OCI-LY7 (cell line): ENCODE data around the gene KLK12. TPM values are rescaled to one million over a fixed set of nuclear protein-coding genes. Genes with fewer than 3 reads are reported as not detected.

Experiments
- BruUV-seq: library from RNA; stranded (reverse); fragments of 400-500 nt; replicated peaks from 2 replicates; lab custom pipeline; 2021; lab: Mats Ljungman, UMichigan
- CTCF ChIA-PET: fragments of 300-600 bp; sonication (Branson Sonifier 250); formaldehyde crosslinking; loops from one replicate; lab custom pipeline; 2022; ENCODE audit warnings: antibody characterized with exemption; ENCODE audit not compliant: unreplicated experiment; lab: Charles Lee
- POLR2A ChIA-PET: fragments of 300-600 bp; sonication (Branson Sonifier 250); formaldehyde crosslinking; loops from one replicate; lab custom pipeline; 2022; ENCODE audit warnings: antibody characterized with exemption; lab: Charles Lee
- DNase-seq: peaks from one replicate; pipeline ENCODE4 v3.0.0-alpha.2; 2015; ENCODE audit warnings: low spot score
- H2AFZ ChIP-seq: fragments of 200-600 bp; sonication (generic), shearing (Covaris generic); 2 replicates; pipeline ENCODE4 v1.6.1; 2014; ENCODE audit warnings: mild to moderate bottlenecking, antibody characterized with exemption, low read length, moderate library complexity
- H3K27ac ChIP-seq: fragments of 200-600 bp; sonication (generic); 2 replicates; pipeline ENCODE4 v1.5.1; 2014; ENCODE audit warnings: mixed run types, low read depth, mild to moderate bottlenecking, moderate library complexity, low read length, inconsistent platforms; ENCODE audit not compliant: poor library complexity, severe bottlenecking
- H3K36me3 ChIP-seq: fragments of 200-600 bp; sonication (generic); 2 replicates; pipeline ENCODE4 v1.6.1; 2014; ENCODE audit warnings: mild to moderate bottlenecking, antibody characterized with exemption, low read length, moderate library complexity, mixed read lengths; ENCODE audit not compliant: insufficient read depth
- H3K4me1 ChIP-seq: fragments of 200-600 bp; sonication (generic); 2 replicates; pipeline ENCODE4 v1.5.1; 2014; ENCODE audit warnings: mild to moderate bottlenecking, low read length; ENCODE audit not compliant: insufficient read depth, poor library complexity, severe bottlenecking
- H3K4me2 ChIP-seq: fragments of 200-600 bp; sonication (generic); 2 replicates; pipeline ENCODE4 v1.6.1; 2014; ENCODE audit warnings: mild to moderate bottlenecking, low read length
- H3K4me3 ChIP-seq: fragments of 200-600 bp; sonication (generic); 2 replicates; pipeline ENCODE4 v1.5.1; 2014; ENCODE audit warnings: mild to moderate bottlenecking, low read depth, low read length; ENCODE audit not compliant: poor library complexity, severe bottlenecking
- H3K79me2 ChIP-seq: fragments of 200-600 bp; sonication (generic); 2 replicates; pipeline ENCODE4 v1.6.1; 2016; ENCODE audit warnings: low read depth, mild to moderate bottlenecking, low read length, moderate library complexity, mixed read lengths; ENCODE audit not compliant: insufficient read depth
- H3K9me2 ChIP-seq: fragments of 200-600 bp; sonication (generic); 2 replicates; pipeline ENCODE4 v1.6.1; 2016; ENCODE audit warnings: mild to moderate bottlenecking, low read length, mixed read lengths; ENCODE audit not compliant: insufficient read depth
- H3K9me3 ChIP-seq: fragments of 200-600 bp; sonication (generic); 2 replicates; pipeline ENCODE4 v1.6.1; 2014; ENCODE audit warnings: mild to moderate bottlenecking, mixed run types, low read length, mixed read lengths
- H4K20me1 ChIP-seq: fragments of 200-600 bp; sonication (generic); 2 replicates; pipeline ENCODE4 v1.6.1; 2014; ENCODE audit warnings: mild to moderate bottlenecking, antibody characterized with exemption, low read length, moderate library complexity, mixed read lengths; ENCODE audit not compliant: insufficient read depth
- EZH2phosphoT487 ChIP-seq: fragments of 200-600 bp; sonication (generic); IDR thresholded peaks from 2 replicates; pipeline ENCODE4 v1.6.1; 2018; ENCODE audit warnings: low read depth, borderline replicate concordance, mild to moderate bottlenecking, mixed run types, antibody characterized with exemption, low read length, moderate library complexity, mixed read lengths
- intact Hi-C: fragments of 100-400 bp; cut with micrococcal nuclease; formaldehyde crosslinking; loops from one replicate; pipeline ENCODE4 v1.10.0; 2022; ENCODE audit not compliant: unreplicated experiment
- total RNA-seq, 2 experiments: library from RNA; depleted of rRNA in 1 of 2; stranded (reverse); fragments of >200 nt in 1 of 2; shearing (Covaris generic) in 1 of 2; gene quantifications; 2 replicates each; pipeline ENCODE4 v1.2.3, GENCODE V29; 2014 to 2022
- TF ChIP-seq, protein P1 (sequence below): fragments of 200-600 bp; sonication (generic); conservative IDR thresholded peaks from 2 replicates; pipeline ENCODE4 v1.5.1; 2014; ENCODE audit warnings: mild to moderate bottlenecking, antibody characterized with exemption, low read length, moderate library complexity, mixed read lengths

Gene KLK12
- total RNA-seq, 2 experiments from 2014 or later: not detected

DNA sequence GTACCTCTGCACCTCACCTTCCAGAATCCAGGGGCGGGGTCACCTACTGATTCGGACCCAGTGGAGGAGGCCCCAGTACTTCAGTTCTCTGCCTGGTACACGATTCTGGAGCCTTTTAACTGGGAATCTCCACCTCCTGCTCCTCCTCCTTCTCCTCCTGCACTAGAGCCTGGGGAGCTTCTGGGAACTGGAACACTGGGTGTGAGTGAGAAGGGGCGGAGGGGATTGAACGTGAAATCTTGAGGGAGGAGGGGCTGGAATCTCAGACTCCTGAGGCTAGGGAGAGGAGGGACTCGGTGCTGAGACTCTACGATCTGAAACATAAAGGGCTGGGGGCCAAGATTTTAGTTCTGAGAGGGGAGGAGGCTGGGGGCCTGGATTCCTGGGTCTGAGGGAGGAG lies 33.3 kb downstream of the KLK12 start, which contains the start of gene KLK8:
TSS of gene KLK8 (minus strand) at position 90 of the 400 bp plus-strand sequence. CDS start 437 bp downstream, outside the sequence.
- Histone ChIP-seq H3K4me2 (no peak within 1 kb of the TSS), H3K4me3 (no peak within 1 kb of the TSS), H3K36me3 (no peaks in the 10 kb centered on the region), H3K9me2 (no peaks in the 10 kb centered on the region), H3K4me1 (no peaks in the 10 kb centered on the region), H3K27ac (no peak within 1 kb of the TSS), H3K79me2 (no peaks in the 10 kb centered on the region), H2AFZ (no peak within 1 kb of the TSS), H4K20me1 (no peaks in the 10 kb centered on the region), H3K9me3 (no peaks in the 10 kb centered on the region)
- DNase-seq: no peak
- TF ChIP-seq, protein P1, sequence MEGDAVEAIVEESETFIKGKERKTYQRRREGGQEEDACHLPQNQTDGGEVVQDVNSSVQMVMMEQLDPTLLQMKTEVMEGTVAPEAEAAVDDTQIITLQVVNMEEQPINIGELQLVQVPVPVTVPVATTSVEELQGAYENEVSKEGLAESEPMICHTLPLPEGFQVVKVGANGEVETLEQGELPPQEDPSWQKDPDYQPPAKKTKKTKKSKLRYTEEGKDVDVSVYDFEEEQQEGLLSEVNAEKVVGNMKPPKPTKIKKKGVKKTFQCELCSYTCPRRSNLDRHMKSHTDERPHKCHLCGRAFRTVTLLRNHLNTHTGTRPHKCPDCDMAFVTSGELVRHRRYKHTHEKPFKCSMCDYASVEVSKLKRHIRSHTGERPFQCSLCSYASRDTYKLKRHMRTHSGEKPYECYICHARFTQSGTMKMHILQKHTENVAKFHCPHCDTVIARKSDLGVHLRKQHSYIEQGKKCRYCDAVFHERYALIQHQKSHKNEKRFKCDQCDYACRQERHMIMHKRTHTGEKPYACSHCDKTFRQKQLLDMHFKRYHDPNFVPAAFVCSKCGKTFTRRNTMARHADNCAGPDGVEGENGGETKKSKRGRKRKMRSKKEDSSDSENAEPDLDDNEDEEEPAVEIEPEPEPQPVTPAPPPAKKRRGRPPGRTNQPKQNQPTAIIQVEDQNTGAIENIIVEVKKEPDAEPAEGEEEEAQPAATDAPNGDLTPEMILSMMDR: no peak
- TF ChIP-seq EZH2phosphoT487: no peak
- intact Hi-C loops: no loop called here
- CTCF ChIA-PET: no interaction called here
- POLR2A ChIA-PET: no interaction called here
- no TSS peak for BruUV-seq

DNA sequence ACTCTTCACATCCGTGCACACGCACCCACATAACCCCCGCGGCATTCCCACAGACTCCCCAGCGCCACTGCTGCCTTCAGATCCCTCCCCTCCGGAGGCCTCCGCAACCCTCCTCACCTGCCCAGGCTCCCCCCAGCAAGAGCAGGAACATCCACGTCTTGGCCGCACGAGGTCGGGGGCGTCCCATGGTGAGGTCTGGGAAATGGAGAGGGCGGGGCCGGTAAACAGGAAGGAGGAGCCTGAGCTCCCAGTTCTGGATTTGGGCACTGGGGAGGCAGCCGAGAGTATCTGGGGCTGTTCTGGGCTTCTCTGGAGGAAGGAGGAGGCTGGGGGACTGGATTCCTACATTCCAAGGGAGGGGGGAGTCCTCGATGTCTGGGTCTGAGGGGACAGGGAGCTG lies 33.8 kb downstream of the KLK12 start:
- no peak overlapping the region for H3K4me3 ChIP-seq
- CTCF ChIA-PET: no interaction called here
- H3K79me2 ChIP-seq: no peaks in the 10 kb centered on the region
- no peak overlapping the region for H2AFZ ChIP-seq
- H3K9me2 ChIP-seq: no peaks in the 10 kb centered on the region
- no peaks in the 10 kb centered on the region for H3K9me3 ChIP-seq
- intact Hi-C loops: no loop called here
- POLR2A ChIA-PET: no interaction called here
- no TSS peak for BruUV-seq
- no peak for TF ChIP-seq EZH2phosphoT487
- TF ChIP-seq, protein P1: no peak
- H3K4me2 ChIP-seq: no peak overlapping the region
- no peak for DNase-seq
- H3K4me1 ChIP-seq: no peaks in the 10 kb centered on the region
- no peak overlapping the region for H3K27ac ChIP-seq
- no peaks in the 10 kb centered on the region for H3K36me3 ChIP-seq
- no peaks in the 10 kb centered on the region for H4K20me1 ChIP-seq

DNA sequence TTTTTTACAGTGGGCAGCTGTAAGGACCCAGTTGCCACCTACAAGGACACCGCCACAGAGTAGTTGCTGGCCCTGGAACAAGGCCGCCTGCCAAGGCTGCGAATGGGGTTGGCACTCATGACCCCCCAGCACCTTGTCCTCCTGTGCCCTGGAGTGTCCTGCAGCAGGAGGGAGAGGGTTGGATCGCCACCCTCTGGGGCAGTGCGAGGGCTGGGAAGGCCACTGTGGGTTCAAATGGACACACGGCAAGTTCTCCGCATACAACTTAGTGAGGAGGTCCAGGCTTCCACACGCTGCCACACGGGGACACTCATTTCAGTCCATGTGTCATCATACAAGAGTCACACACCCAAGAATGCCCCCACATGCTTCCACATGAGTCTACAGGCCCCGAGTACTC lies 34.4 kb downstream of the KLK12 start:
- H3K79me2 ChIP-seq: no peaks in the 10 kb centered on the region
- intact Hi-C loops: no loop called here
- ChIA-PET CTCF (no interaction called here), POLR2A (no interaction called here)
- TF ChIP-seq, protein P1: no peak
- no peak for TF ChIP-seq EZH2phosphoT487
- no peaks in the 10 kb centered on the region for H3K9me2 ChIP-seq
- H3K4me3 ChIP-seq: no peak overlapping the region
- no TSS peak for BruUV-seq
- no peaks in the 10 kb centered on the region for H3K36me3 ChIP-seq
- DNase-seq: no peak
- H2AFZ ChIP-seq: no peak overlapping the region
- H3K4me1 ChIP-seq: no peaks in the 10 kb centered on the region
- no peak overlapping the region for H3K4me2 ChIP-seq
- H4K20me1 ChIP-seq: no peaks in the 10 kb centered on the region
- H3K27ac ChIP-seq: no peak overlapping the region
- no peaks in the 10 kb centered on the region for H3K9me3 ChIP-seq
